CD14-positive monocyte (primary cell): Measurements from ENCODE around the gene PLXNA4. TPM values are rescaled to one million over a fixed set of nuclear protein-coding genes. Genes with fewer than 3 reads are reported as not detected.

Experiments
- DNase-seq, 3 donors: peaks; one replicate each; pipeline ENCODE4 v3.0.0-alpha.2; 2011 to 2022
- H2AFZ ChIP-seq: 2 replicates; pipeline ENCODE4 v1.6.0; 2012; ENCODE audit warnings: mild to moderate bottlenecking, low read depth, low read length, inconsistent platforms; ENCODE audit not compliant: insufficient read depth, poor library complexity, severe bottlenecking
- H3K27ac ChIP-seq, 2 donors: 1 replicate in 1 of 2; 2 replicates in 1 of 2; pipeline ENCODE4 v1.5.1; 2012 to 2013; ENCODE audit warnings: low read length in 2 of 2, control low read depth in 1 of 2, inconsistent platforms in 1 of 2, low read depth in 1 of 2, mild to moderate bottlenecking in 1 of 2
- H3K27me3 ChIP-seq, 2 donors: one replicate each; pipeline versions ENCODE4 v1.6.0 to v1.6.1; 2011 to 2013; ENCODE audit warnings: low read length in 2 of 2; ENCODE audit not compliant: control insufficient read depth in 2 of 2, insufficient read depth in 2 of 2
- H3K36me3 ChIP-seq, 2 donors: replicated peaks in 1 of 2; 1 replicate in 1 of 2; 2 replicates in 1 of 2; pipeline versions ENCODE4 v1.5.1 to v1.6.1; 2012 to 2013; ENCODE audit warnings: low read length in 2 of 2, control low read depth in 1 of 2, inconsistent platforms in 1 of 2, mild to moderate bottlenecking in 1 of 2; ENCODE audit not compliant: insufficient read depth in 2 of 2, control insufficient read depth in 1 of 2
- H3K4me1 ChIP-seq, 2 donors: 1 replicate in 1 of 2; 2 replicates in 1 of 2; pipeline versions ENCODE4 v1.5.1 to v1.6.1; 2012 to 2013; ENCODE audit warnings: low read length in 2 of 2, control low read depth in 1 of 2, inconsistent platforms in 1 of 2, mild to moderate bottlenecking in 1 of 2, moderate library complexity in 1 of 2; ENCODE audit not compliant: insufficient read depth in 2 of 2, control insufficient read depth in 1 of 2
- H3K4me2 ChIP-seq: replicated peaks from 2 replicates; pipeline ENCODE3; 2012; ENCODE audit warnings: low read length, moderate library complexity, mild to moderate bottlenecking; ENCODE audit not compliant: poor library complexity, severe bottlenecking; ENCODE audit errors: extremely low read depth
- H3K4me3 ChIP-seq, 3 experiments: fragments of 200-600 bp in 1 of 3; sonication (generic) in 1 of 3; replicated peaks in 1 of 3; 1 replicate in 2 of 3; 2 replicates in 1 of 3; pipeline ENCODE4 v1.5.1; 2011 to 2013; ENCODE audit warnings: low read length in 3 of 3, mild to moderate bottlenecking in 3 of 3, control low read depth in 2 of 3, low read depth in 2 of 3, inconsistent platforms in 1 of 3, moderate library complexity in 1 of 3
- H3K79me2 ChIP-seq: 2 replicates; pipeline ENCODE4 v1.6.0; 2012; ENCODE audit warnings: mild to moderate bottlenecking, control low read depth, inconsistent platforms, low read length, moderate library complexity; ENCODE audit not compliant: insufficient read depth
- H3K9ac ChIP-seq: 2 replicates; pipeline ENCODE4 v1.6.0; 2017; ENCODE audit warnings: low read length, mild to moderate bottlenecking; ENCODE audit not compliant: insufficient read depth, poor library complexity, severe bottlenecking
- H3K9me3 ChIP-seq, 2 donors: replicated peaks in 1 of 2; 1 replicate in 1 of 2; 2 replicates in 1 of 2; pipeline versions ENCODE4 v1.5.1 to v1.6.1; 2012 to 2013; ENCODE audit warnings: low read length in 2 of 2, control low read depth in 1 of 2; ENCODE audit not compliant: control insufficient read depth in 1 of 2, insufficient read depth in 1 of 2
- H4K20me1 ChIP-seq: 2 replicates; pipeline ENCODE4 v1.6.0; 2012; ENCODE audit warnings: mild to moderate bottlenecking, low read length, control low read depth, moderate library complexity; ENCODE audit not compliant: insufficient read depth
- H3K27ac Mint-ChIP-seq, 7 donors: one replicate each; pipeline ENCODE4 v1.8.0; 2020; ENCODE audit warnings: mild to moderate bottlenecking in 7 of 7, mixed read lengths in 7 of 7, moderate library complexity in 6 of 7, inconsistent platforms in 2 of 7
- H3K27me3 Mint-ChIP-seq, 3 donors: one replicate each; pipeline ENCODE4 v1.8.0; 2021 to 2022; ENCODE audit warnings: low read depth in 3 of 3, mild to moderate bottlenecking in 3 of 3, mixed read lengths in 3 of 3, moderate library complexity in 3 of 3, inconsistent platforms in 1 of 3
- H3K36me3 Mint-ChIP-seq, 2 donors: one replicate each; pipeline ENCODE4 v1.8.0; 2020; ENCODE audit warnings: mixed read lengths in 2 of 2, inconsistent platforms in 1 of 2, mild to moderate bottlenecking in 1 of 2
- H3K4me1 Mint-ChIP-seq: one replicate; pipeline ENCODE4 v1.8.0; 2020; ENCODE audit warnings: mild to moderate bottlenecking, mixed read lengths
- H3K4me3 Mint-ChIP-seq, 2 donors: one replicate each; pipeline ENCODE4 v1.8.0; 2020; ENCODE audit warnings: mild to moderate bottlenecking in 2 of 2, mixed read lengths in 2 of 2, moderate library complexity in 1 of 2
- H3K9me3 Mint-ChIP-seq, 7 donors: one replicate each; pipeline ENCODE4 v1.8.0; 2020 to 2022; ENCODE audit warnings: mixed read lengths in 7 of 7, mild to moderate bottlenecking in 6 of 7, moderate library complexity in 6 of 7, inconsistent platforms in 2 of 7
- CTCF ChIP-seq: fragments of 200-600 bp; IDR thresholded peaks from one replicate; pipeline ENCODE4 v1.8.0; 2022; ENCODE audit warnings: antibody characterized with exemption, mild to moderate bottlenecking
- WGBS: methylation state at CpG from one replicate; pipeline ENCODE4 v1.1.5; 2013; ENCODE audit warnings: missing lambda C conversion rate; ENCODE audit not compliant: insufficient coverage; 5-methylcytosine and 5-hydroxymethylcytosine counted together
- intact Hi-C, 2 donors: fragments of 100-400 bp; cut with micrococcal nuclease; formaldehyde crosslinking; loops; one replicate each; pipeline versions ENCODE4 v1.15.0 to v1.15.1; 2023
- polyA plus RNA-seq, 3 donors: library from polyadenylated mRNA; depleted of rRNA in 1 of 3; unstranded in 2 of 3; stranded (reverse) in 1 of 3; fragments of 300-500 nt in 2 of 3; fragments of >200 nt in 1 of 3; fragmentation: Illumina TruSeq in 2 of 3; gene quantifications; 1 replicate in 2 of 3; 2 replicates in 1 of 3; pipeline ENCODE4 v1.2.3, GENCODE V29; 2012 to 2021

The PLXNA4 gene
- polyA plus RNA-seq, 3 donors: not detected

GRCh38 chr7:132177708-132178401 lies 398.4 kb downstream of the PLXNA4 start:
- no peak overlapping the region for H3K27ac Mint-ChIP-seq
- WGBS: no CpG with 5 or more reads among the region's 10 CpGs
- no peak overlapping the region for H3K4me2 ChIP-seq

GRCh38 chr7:132176719-132177118 lies 399.6 kb downstream of the PLXNA4 start:
- Histone ChIP-seq H4K20me1 (no peaks in the 10 kb centered on the region), H2AFZ (no peak overlapping the region), H3K4me1 (no peaks in the 10 kb centered on the region), H3K9me3 (no peaks in the 10 kb centered on the region), H3K36me3 (no peaks in the 10 kb centered on the region), H3K4me2 (no peak overlapping the region), H3K27me3 (no peaks in the 10 kb centered on the region), H3K79me2 (no peaks in the 10 kb centered on the region), H3K27ac (no peak overlapping the region), H3K9ac (no peak overlapping the region), H3K4me3 (no peak overlapping the region)
- H3K9me3 Mint-ChIP-seq: peaks cover 0 to 4% (median 0%) of the 10 kb centered on the region in 7 donors
- intact Hi-C loops: no loop called here
- no peaks in the 10 kb centered on the region for H3K4me1 Mint-ChIP-seq
- no peak for DNase-seq
- 88% methylated on average over 8 of the region's 8 CpGs for WGBS
- no peak overlapping the region for H3K4me3 Mint-ChIP-seq
- no peak for TF ChIP-seq CTCF
- H3K36me3 Mint-ChIP-seq: no peaks in the 10 kb centered on the region
- H3K27ac Mint-ChIP-seq: no peak overlapping the region
- H3K27me3 Mint-ChIP-seq: peaks cover 0 to 5% (median 0%) of the 10 kb centered on the region in 3 donors

More at GRCh38 chr7:132177708-132178401, 398.4 kb downstream of the PLXNA4 start:
- Histone ChIP-seq H3K4me3 (no peak overlapping the region), H3K9me3 (no peaks in the 10 kb centered on the region), H3K4me1 (no peaks in the 10 kb centered on the region), H3K9ac (no peak overlapping the region), H4K20me1 (no peaks in the 10 kb centered on the region), H3K27me3 (no peaks in the 10 kb centered on the region), H3K27ac (no peak overlapping the region), H3K79me2 (no peaks in the 10 kb centered on the region), H3K36me3 (no peaks in the 10 kb centered on the region), H2AFZ (no peak overlapping the region)
- Mint-ChIP-seq H3K4me1 (no peaks in the 10 kb centered on the region), H3K27me3 (peaks cover 0 to 5% (median 2%) of the 10 kb centered on the region in 3 donors), H3K9me3 (peaks cover 0 to 4% (median 0%) of the 10 kb centered on the region in 7 donors), H3K4me3 (no peak overlapping the region), H3K36me3 (no peaks in the 10 kb centered on the region)
- intact Hi-C loops: no loop called here
- TF ChIP-seq CTCF: no peak
- DNase-seq: no peak
